BE2C (cell line): Measurements from ENCODE around the gene RAI1.

Experiments
- DNase-seq: peaks from one replicate; pipeline ENCODE4 v3.0.0-alpha.2; 2020
- H3K27me3 ChIP-seq: fragments of 250-450 bp; sonication (Bioruptor Pico); 2 replicates; pipeline ENCODE4 v1.5.1; 2020; ENCODE audit warnings: mild to moderate bottlenecking
- H3K36me3 ChIP-seq: fragments of 250-450 bp; sonication (Bioruptor Pico); 2 replicates; pipeline ENCODE4 v1.5.1; 2020; ENCODE audit warnings: mild to moderate bottlenecking
- H3K4me1 ChIP-seq: fragments of 250-450 bp; sonication (Bioruptor Pico); 2 replicates; pipeline ENCODE4 v1.5.1; 2020
- H3K4me3 ChIP-seq: 2 replicates; pipeline ENCODE4 v1.5.1; 2011; ENCODE audit warnings: low read depth, low read length
- H3K9me3 ChIP-seq: fragments of 250-450 bp; sonication (Bioruptor Pico); 2 replicates; pipeline ENCODE4 v1.5.1; 2020
- TF ChIP-seq, protein P1 (sequence below): IDR thresholded peaks from 2 replicates; pipeline ENCODE4 v1.5.1; 2012; ENCODE audit warnings: mild to moderate bottlenecking, low read depth, low read length

The RAI1 gene

DNA sequence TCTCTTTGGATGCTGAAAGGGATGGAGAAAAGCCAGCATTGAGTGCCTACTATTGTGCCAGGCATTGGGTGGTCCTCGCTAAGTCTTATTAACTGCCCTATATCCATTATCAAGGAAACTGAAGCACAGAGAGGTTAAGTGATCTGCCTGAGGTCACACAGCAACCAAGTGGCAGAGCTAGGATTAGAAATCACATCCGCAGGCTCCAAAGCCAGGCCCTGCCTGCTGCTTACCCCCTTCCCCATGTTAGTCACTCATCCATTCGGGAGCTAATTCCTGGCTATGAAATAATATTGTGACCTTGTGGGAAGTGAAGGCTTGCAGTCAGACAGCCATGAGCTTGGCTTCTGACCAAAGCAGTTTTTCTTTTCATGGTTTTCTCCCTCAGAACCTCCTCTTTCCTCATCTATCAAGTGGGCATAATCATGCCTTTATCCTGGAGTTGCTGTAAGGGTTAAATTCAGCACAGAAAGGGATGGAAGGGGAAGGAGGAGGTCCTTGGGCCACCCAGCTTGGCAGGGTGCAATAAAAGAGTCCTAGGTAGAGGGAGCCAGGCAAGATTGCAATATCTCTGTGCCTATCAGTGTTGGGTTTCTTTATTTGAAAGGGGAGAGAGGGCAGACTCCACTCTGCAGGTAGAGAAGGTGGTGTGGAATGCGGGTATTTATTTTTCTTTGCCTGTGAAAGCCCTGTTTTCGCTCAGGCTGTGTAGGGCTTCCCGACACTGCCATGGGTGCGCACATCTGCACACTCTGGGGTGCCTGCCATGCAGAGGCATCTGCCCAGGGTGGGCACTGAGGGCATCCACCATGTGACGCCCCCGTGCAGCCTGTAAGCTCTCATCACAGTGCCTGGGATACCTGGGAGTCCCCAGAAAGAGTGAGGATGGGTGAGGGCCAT, 11.3 kb downstream of the RAI1 start:
- Histone ChIP-seq H3K9me3 (no peaks in the 10 kb centered on the region), H3K27me3 (no peaks in the 10 kb centered on the region), H3K4me3 (no peak overlapping the region; the same call in none of the 2 replicates), H3K36me3 (no peaks in the 10 kb centered on the region), H3K4me1 (peaks cover 16% of the 10 kb centered on the region)
- DNase-seq = no peak
- TF ChIP-seq, protein P1, sequence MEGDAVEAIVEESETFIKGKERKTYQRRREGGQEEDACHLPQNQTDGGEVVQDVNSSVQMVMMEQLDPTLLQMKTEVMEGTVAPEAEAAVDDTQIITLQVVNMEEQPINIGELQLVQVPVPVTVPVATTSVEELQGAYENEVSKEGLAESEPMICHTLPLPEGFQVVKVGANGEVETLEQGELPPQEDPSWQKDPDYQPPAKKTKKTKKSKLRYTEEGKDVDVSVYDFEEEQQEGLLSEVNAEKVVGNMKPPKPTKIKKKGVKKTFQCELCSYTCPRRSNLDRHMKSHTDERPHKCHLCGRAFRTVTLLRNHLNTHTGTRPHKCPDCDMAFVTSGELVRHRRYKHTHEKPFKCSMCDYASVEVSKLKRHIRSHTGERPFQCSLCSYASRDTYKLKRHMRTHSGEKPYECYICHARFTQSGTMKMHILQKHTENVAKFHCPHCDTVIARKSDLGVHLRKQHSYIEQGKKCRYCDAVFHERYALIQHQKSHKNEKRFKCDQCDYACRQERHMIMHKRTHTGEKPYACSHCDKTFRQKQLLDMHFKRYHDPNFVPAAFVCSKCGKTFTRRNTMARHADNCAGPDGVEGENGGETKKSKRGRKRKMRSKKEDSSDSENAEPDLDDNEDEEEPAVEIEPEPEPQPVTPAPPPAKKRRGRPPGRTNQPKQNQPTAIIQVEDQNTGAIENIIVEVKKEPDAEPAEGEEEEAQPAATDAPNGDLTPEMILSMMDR = no peak

DNA sequence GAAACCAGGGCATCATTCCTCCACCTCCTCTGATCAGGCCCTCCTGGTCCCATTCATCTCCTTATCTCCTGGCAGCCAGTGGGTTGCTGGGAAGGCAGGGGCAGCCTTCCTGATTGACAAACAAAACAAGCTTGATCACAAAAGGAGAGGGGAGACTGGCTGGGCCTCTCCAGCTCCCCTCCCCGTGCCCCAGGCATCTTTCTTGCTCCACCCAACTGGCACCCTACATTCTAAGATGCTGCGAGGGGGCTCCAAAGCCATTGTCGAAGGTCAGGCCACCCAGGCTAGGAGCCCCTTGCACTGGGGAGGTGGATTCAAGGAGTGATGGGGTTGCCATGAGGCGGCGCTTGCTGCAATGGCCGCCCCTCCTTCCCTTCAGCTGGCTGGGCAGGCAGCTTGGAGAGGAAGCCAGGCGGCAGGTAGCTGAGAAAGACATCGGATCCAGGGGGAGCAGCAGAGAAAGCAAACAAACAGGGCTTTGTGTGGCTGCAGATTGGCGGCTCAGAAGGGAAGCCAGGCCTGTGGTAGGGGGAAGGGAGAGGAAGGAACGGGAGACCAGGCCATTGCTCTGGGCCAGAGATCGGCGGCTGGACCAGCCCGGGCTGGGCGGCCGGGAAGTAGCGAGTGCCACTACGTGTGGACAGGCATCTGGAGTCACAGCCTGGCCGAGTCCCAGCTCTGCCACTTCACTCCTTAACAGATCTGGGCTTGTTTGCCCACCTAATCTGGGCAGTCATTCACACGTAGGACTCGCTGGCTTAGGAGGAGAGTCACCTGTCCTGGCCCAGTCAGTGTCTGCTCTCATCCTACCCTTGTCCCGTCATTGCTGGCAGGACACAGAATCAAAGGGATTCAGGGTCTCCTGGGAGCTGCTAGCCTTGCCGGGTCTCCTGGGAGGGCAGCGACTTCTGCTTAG, 12.3 kb downstream of the RAI1 start:
- H3K9me3 ChIP-seq = no peaks in the 10 kb centered on the region
- peak overlapping the region; percentile 38 for H3K4me3 ChIP-seq
- no peaks in the 10 kb centered on the region for H3K36me3 ChIP-seq
- TF ChIP-seq, protein P1 = no peak
- peaks cover 18% of the 10 kb centered on the region for H3K4me1 ChIP-seq
- H3K27me3 ChIP-seq = no peaks in the 10 kb centered on the region
- peak; percentile 58 for DNase-seq

DNA sequence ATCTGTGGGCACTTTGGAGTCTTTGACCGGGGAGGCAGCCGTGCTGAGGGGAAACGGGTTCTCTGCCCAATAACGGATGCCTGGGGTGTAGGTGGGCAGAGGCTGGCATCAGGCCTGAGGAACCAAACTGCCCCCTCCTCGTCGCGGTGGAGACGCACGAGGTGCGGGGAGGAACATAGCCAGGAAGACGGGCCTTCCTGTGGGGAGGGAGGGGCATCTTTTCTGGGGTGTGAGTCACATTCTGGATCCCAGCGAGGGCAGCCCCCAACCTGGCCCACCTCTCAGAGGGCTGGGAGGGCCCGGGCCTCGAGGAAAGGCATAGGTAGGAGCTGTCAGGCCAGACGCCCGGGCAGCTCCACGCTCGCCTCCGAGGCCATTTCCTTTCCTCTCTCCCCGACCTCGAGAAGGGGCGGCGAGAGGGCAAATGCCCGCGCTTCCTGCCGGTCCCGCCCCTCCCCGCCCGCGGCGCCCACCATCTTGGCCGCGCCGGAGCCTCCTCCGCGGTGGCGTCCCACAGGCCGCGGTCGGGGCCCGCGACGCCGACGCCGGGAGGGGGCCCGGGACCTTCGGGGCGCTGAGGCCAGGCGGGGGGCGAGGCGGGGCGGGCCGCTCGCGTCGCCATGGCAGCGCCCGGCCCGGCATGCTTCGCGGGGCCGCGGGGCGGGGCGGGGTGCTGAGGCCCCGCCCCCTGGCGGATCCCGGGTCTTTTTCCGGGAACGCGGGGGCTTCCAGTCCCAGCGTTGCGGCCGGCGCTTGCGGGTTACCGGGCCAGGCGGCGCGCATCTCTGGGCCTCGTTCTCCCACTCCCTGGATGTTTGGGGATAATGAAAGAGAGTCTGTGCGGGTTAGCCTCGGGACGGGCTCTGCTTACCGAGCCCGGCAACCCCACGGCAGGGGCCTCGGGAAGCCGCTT, 13.2 kb downstream of the RAI1 start:
- no peaks in the 10 kb centered on the region for H3K27me3 ChIP-seq
- peak overlapping the region; percentile 61 for H3K4me3 ChIP-seq
- H3K9me3 ChIP-seq = no peaks in the 10 kb centered on the region
- H3K4me1 ChIP-seq = peaks cover 25% of the 10 kb centered on the region
- H3K36me3 ChIP-seq = no peaks in the 10 kb centered on the region
- peak; percentile 59 for DNase-seq
- TF ChIP-seq, protein P1 = no peak

DNA sequence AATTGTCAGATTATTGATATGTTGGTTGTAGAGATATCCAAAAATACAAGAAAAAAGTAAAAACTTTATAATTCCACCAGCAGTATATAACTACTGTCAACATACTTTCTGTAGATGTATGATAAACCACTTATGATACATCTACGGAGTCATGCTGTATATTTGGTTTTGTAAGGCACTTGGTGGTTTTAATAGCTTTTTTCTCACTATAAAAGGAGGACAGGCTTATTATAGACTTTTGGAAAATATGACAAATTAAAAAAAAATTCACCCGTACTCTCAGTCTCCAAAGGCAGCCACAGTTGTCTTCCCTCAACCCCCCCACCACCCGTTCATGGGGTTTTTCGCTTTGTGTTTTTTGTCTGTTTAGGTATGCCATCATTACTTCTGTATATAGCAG, 14.8 kb downstream of the RAI1 start:
- H3K9me3 ChIP-seq = no peaks in the 10 kb centered on the region
- H3K4me1 ChIP-seq = peaks cover 19% of the 10 kb centered on the region
- H3K4me3 ChIP-seq = no peak overlapping the region
- TF ChIP-seq, protein P1 = no peak
- DNase-seq = no peak
- H3K27me3 ChIP-seq = no peaks in the 10 kb centered on the region
- no peaks in the 10 kb centered on the region for H3K36me3 ChIP-seq

DNA sequence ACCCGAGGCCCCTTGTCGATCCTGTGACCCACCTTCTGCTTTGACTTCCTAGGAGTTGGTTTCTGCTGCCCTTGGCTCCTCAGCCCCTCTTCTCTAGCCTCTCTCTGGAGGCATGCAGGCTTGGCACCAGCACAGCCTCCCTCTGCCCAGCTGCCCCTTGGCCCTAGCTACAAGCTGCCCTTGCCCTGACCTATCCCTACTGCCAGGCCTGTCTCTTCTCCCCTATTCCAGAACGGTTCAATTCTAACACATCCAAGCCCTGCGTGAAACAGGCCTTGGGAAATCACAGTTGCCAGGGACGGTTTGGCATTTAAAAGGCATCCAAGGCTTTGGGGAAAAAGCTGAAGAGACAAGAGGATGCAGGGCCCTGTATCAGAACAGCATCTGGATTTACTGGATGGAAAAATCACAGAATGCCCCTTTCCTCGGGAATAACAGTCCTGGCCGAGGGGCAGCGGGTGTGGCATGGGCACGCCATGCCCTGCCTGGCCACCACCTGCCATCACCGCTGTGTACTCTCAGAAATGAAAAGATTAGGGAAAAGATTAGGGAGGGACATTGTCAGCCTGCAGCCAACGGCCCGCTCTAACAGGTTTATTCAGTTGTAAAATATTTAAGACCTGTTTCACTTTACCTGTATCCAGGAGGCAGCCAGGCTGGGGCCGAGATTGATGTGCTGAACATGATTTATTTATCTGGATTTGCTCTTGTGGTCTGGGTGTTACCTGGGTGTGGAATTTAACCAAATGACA, 15.8 kb downstream of the RAI1 start:
- DNase-seq = no peak
- H3K4me3 ChIP-seq = no peak overlapping the region
- no peaks in the 10 kb centered on the region for H3K36me3 ChIP-seq
- TF ChIP-seq, protein P1 = no peak
- no peaks in the 10 kb centered on the region for H3K9me3 ChIP-seq
- peaks cover 14% of the 10 kb centered on the region for H3K4me1 ChIP-seq
- H3K27me3 ChIP-seq = no peaks in the 10 kb centered on the region
